Parathyroid adenoma (tissue), 2 donors: ENCODE results near the gene NWD2.

ENCODE experiments used
- H2AFZ ChIP-seq: fragments of 300-600 bp; sonication (generic); one replicate; pipeline ENCODE4 v1.7.0; 2017; ENCODE audit warnings: antibody characterized with exemption, mild to moderate bottlenecking
- H3K27ac ChIP-seq: fragments of 300-600 bp; sonication (generic); one replicate; pipeline ENCODE4 v1.7.0; 2017
- H3K27me3 ChIP-seq: fragments of 300-600 bp; sonication (generic); one replicate; pipeline ENCODE4 v1.7.0; 2017; ENCODE audit warnings: low read length; ENCODE audit not compliant: control insufficient read depth, insufficient read depth
- H3K36me3 ChIP-seq: fragments of 300-600 bp; sonication (generic); one replicate; pipeline ENCODE4 v1.7.0; 2017; ENCODE audit warnings: low read length; ENCODE audit not compliant: control insufficient read depth, insufficient read depth
- H3K4me1 ChIP-seq: fragments of 300-600 bp; sonication (generic); one replicate; pipeline ENCODE4 v1.7.0; 2017; ENCODE audit warnings: control low read depth
- H3K4me2 ChIP-seq: fragments of 300-600 bp; sonication (generic); one replicate; pipeline ENCODE4 v1.7.0; 2017; ENCODE audit warnings: low read length
- H3K4me3 ChIP-seq: fragments of 300-600 bp; sonication (generic); one replicate; pipeline ENCODE4 v1.7.0; 2017; ENCODE audit warnings: low read depth, low read length
- H3K79me2 ChIP-seq: fragments of 300-600 bp; sonication (generic); one replicate; pipeline ENCODE4 v1.7.0; 2017; ENCODE audit warnings: control low read depth
- H3K9ac ChIP-seq: fragments of 300-600 bp; sonication (generic); one replicate; pipeline ENCODE4 v1.7.0; 2017; ENCODE audit warnings: mild to moderate bottlenecking
- H3K9me3 ChIP-seq: fragments of 300-600 bp; sonication (generic); one replicate; pipeline ENCODE4 v1.7.0; 2017; ENCODE audit warnings: low read length; ENCODE audit not compliant: control insufficient read depth
- CTCF ChIP-seq: fragments of 300-600 bp; sonication (generic); IDR thresholded peaks from one replicate; pipeline ENCODE4 v1.7.0; 2017; ENCODE audit warnings: antibody characterized with exemption, mild to moderate bottlenecking
- donor health status: primary hyperparathyroidism.

The NWD2 gene

GRCh38 chr4:37450309-37450708 lies 205.8 kb downstream of the NWD2 start:
- no peaks in the 10 kb centered on the region for H3K36me3 ChIP-seq
- H3K27ac ChIP-seq, result no peak overlapping the region
- no peak for TF ChIP-seq CTCF
- H3K4me1 ChIP-seq, result peaks cover under 1% of the 10 kb centered on the region
- H2AFZ ChIP-seq, result no peak overlapping the region
- no peak overlapping the region for H3K9ac ChIP-seq
- H3K9me3 ChIP-seq, result no peaks in the 10 kb centered on the region
- H3K27me3 ChIP-seq, result no peaks in the 10 kb centered on the region
- no peak overlapping the region for H3K4me3 ChIP-seq
- H3K4me2 ChIP-seq, result no peak overlapping the region
- no peaks in the 10 kb centered on the region for H3K79me2 ChIP-seq

GRCh38 chr4:37450911-37451310 lies 206.4 kb downstream of the NWD2 start:
- Histone ChIP-seq H3K9ac (no peak overlapping the region), H3K4me2 (no peak overlapping the region), H3K36me3 (no peaks in the 10 kb centered on the region), H3K79me2 (no peaks in the 10 kb centered on the region), H3K9me3 (no peaks in the 10 kb centered on the region), H3K27ac (no peak overlapping the region), H3K27me3 (no peaks in the 10 kb centered on the region), H2AFZ (no peak overlapping the region), H3K4me1 (no peaks in the 10 kb centered on the region), H3K4me3 (no peak overlapping the region)
- no peak for TF ChIP-seq CTCF

DNA sequence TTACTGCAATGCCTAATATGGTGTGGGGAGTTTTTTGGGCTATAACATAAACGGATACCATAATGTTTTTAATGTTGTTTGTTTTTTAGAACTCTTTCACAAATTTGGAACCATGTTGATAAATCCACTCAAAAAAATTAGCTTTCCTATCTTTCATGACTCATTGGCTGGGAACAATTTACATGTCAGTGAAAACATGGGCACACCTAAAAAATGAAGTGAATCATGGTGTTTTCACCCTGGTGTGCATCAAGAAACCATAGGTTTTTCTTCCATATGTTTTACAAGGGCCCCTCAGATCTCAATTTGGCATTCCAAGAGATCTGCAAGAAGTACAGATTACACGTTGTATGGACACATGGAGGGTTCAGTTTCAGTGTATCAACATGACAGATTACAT lies 207.1 kb downstream of the NWD2 start:
- TF ChIP-seq CTCF, result no peak

DNA sequence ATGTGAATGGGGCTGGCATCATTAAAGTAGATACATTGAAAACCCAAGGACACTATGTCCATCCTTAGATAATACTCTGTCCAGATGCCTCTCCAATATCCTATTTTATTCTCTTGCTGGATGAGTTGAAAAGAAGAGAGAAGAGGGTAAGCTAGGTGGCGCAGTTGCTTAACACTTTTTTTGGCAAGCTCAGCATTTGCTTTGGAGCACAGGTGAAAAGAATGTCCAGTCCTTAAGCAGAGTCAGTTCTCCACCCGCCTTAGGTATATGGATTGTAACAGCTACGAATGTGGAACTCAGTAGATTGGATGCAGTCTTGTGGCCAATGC lies 208.4 kb downstream of the NWD2 start:
- H3K36me3 ChIP-seq, result no peaks in the 10 kb centered on the region
- peak overlapping the region; percentile 89 for H3K4me2 ChIP-seq
- H3K27ac ChIP-seq, result peak overlapping the region; percentile 76
- peak; percentile 59 for TF ChIP-seq CTCF
- H3K4me1 ChIP-seq, result no peaks in the 10 kb centered on the region
- H2AFZ ChIP-seq, result peak overlapping the region; percentile 86
- H3K79me2 ChIP-seq, result no peaks in the 10 kb centered on the region
- no peaks in the 10 kb centered on the region for H3K27me3 ChIP-seq
- no peak overlapping the region for H3K9ac ChIP-seq
- H3K4me3 ChIP-seq, result peak overlapping the region; percentile 83
- H3K9me3 ChIP-seq, result no peaks in the 10 kb centered on the region

More for the DNA sequence above, 207.1 kb downstream of the NWD2 start:
- Histone ChIP-seq H2AFZ (no peak overlapping the region), H3K9me3 (no peaks in the 10 kb centered on the region), H3K36me3 (no peaks in the 10 kb centered on the region), H3K9ac (no peak overlapping the region), H3K27me3 (no peaks in the 10 kb centered on the region), H3K79me2 (no peaks in the 10 kb centered on the region), H3K4me3 (no peak overlapping the region), H3K27ac (no peak overlapping the region), H3K4me1 (no peaks in the 10 kb centered on the region), H3K4me2 (no peak overlapping the region)

GRCh38 chr4:37453281-37453998 lies 208.9 kb downstream of the NWD2 start:
- H3K36me3 ChIP-seq, result no peaks in the 10 kb centered on the region
- no peaks in the 10 kb centered on the region for H3K9me3 ChIP-seq
- no peaks in the 10 kb centered on the region for H3K27me3 ChIP-seq
- no peak overlapping the region for H3K9ac ChIP-seq
- H3K27ac ChIP-seq, result peak overlapping the region; percentile 76
- H3K4me1 ChIP-seq, result no peaks in the 10 kb centered on the region
- H3K4me3 ChIP-seq, result peak overlapping the region; percentile 83
- H3K4me2 ChIP-seq, result peak overlapping the region; percentile 89
- H2AFZ ChIP-seq, result peak overlapping the region; percentile 86
- H3K79me2 ChIP-seq, result no peaks in the 10 kb centered on the region
- TF ChIP-seq CTCF, result no peak
